G401 (cell line): ENCODE results near the gene MYDGF. TPM values are rescaled to one million over a fixed set of nuclear protein-coding genes. Genes with fewer than 3 reads are reported as not detected.

Experiments
- DNase-seq: peaks from one replicate; pipeline ENCODE4 v3.0.0-alpha.2; 2015; ENCODE audit warnings: low spot score
- in situ Hi-C: cut with HindIII; loops from 2 replicates; pipeline ENCODE4 v1.10.0; 2016; ENCODE audit warnings: low sequenced_read_pairs, mixed read lengths
- total RNA-seq: library from RNA; depleted of rRNA; stranded (reverse); fragments of >200 nt; shearing (Covaris generic); gene quantifications from 2 replicates; pipeline ENCODE4 v1.2.3, GENCODE V29; 2014

The MYDGF gene
- total RNA-seq, 1 experiment from 2014 or later = 182 TPM

DNA sequence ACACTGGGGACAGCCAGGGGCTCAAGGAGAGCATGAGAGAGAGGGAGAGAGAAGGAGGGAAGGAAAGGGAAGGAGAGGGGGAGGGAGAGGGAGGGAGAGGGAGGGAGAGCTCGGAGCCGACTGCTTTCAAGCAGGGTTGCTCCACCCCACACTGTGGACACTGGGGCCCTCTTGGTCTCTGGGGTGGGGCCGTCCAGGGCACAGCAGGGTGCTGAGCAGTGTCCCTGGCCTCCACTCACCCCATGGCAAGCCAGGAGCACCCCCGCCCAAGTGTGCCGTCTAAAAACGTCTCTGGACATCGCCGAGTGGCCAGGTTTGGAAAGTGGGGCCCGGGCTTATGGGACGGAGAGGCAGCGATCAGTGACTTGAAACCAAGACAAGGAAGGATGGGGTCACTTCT, 32.6 kb upstream of the MYDGF start:
- in situ Hi-C loops = no loop called here

DNA sequence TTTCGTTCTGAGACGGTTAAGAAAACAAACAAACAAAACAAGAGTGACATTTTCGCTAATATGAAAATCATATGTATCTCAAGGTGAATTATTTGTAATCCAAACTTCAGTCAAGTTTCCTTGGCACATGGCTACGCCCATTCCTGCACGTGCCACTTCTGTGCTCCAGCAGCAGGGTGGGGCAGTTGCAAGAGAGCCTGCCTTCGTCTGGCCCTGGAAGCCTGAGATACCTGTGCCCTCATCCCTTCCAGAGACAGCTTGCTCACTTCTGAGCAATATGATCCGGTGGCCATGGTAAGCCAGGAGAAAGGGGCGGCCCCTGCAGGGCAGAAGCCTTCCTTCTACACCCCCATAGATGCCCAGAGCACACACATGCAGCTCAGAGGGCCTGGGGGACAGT, 31.4 kb upstream of the MYDGF start:
- DNase-seq = no peak
- in situ Hi-C loops = no loop called here

More for the DNA sequence above, 32.6 kb upstream of the MYDGF start:
- no peak for DNase-seq

DNA sequence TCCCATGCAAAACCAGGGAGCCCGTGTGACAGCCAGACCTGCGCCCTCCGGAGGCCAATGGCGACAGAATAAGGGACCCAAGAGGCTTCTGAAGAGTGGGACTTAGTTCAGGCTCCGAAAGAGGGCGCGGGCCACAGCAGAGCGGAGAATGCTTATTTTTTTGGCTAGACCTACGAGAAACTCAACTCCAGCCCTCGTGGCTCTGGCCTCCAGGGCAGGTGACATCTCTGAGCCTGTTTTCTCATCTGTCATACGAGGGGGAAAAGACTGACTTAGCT, 30.5 kb upstream of the MYDGF start:
- in situ Hi-C loops = no loop called here
- no peak for DNase-seq

DNA sequence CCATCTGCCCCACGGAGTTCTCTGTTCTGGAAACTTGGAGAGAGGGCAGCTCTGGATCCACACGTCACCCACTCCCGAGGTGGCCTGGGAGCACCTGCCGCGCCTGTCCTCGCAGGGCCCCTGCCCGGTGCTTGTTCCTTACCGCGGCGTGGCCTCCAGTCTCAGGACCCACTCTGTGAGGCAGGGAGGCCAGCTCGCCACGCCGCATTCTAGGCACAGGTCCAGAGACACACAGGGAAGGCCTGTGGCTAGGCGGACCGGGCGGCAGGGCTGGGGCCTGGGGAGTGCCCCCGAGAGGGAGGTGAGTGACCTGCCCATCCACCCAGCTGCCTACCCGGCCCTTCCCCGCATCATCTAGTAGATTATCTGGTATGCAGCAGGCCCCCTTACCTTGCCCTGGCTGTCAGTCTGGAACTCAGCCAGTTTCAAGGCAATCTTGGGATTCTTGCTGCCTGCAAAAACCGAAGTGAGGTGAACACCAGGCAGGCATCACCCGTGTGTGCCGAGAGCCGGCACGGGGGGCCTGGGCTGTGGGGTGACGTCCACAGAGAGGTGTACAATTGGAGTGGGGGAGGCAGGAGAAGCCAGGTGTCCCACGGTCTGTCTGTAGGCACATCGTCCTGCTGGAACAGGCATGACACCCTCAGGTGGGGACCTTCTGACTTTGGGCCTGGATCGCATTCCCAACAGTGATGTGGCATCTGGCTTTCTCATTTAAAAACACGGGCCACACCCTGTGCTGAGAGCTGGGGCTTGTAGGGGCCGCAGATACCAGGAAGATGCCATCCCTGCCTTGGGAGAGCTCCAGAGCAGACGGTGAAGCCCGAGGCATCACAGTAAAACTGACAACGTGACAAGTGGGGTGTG, 29.9 kb upstream of the MYDGF start:
- in situ Hi-C loops = no loop called here
- DNase-seq = no peak

DNA sequence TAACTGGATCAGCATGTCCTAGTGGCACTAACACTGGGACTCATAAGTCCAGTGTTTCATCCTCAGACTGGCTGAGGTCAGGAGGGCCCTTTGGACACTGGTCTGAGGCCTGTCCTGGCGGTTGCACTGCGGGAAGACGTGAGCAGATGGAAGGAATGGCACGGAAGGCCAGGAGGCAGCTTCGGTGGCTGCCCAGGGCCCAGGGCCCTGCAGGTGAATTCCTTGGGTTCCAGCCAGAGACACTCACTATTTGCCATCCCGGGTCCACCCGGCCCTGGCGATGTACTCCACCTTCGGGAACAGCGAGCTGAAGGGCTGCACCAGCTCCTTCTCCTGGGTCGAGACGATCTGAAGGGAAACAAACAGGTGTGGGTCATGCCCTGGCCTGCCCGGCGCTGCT, 27.2 kb upstream of the MYDGF start:
- in situ Hi-C loops = no loop called here

DNA sequence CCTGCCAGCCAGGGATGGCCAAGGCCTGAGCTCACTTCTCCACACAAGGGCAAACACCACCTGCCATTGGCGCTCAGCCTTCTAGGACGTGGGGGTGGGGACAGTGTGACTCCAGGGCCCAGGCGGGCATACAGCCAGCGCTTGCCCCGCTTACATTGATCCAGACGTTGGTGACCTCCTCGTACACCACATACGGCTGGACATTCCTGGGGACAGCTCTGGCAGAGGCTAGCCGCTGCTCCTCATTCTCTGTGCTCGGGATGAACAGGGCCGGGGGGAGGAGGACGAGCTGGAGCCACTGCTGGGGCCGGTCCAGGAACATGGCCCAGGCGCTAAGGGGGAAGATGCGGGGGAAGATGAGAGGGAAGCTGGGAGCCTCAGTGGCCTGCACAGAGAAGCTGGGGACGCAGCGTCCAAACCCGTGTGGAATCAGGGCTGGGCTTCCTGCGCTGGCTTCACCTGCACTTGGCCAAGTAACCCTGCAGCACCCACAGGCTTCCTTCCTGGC, 25.1 kb upstream of the MYDGF start:
- DNase-seq = peak; percentile 66
- in situ Hi-C loops = no loop called here

More for the DNA sequence above, 27.2 kb upstream of the MYDGF start:
- DNase-seq = peak; percentile 90

DNA sequence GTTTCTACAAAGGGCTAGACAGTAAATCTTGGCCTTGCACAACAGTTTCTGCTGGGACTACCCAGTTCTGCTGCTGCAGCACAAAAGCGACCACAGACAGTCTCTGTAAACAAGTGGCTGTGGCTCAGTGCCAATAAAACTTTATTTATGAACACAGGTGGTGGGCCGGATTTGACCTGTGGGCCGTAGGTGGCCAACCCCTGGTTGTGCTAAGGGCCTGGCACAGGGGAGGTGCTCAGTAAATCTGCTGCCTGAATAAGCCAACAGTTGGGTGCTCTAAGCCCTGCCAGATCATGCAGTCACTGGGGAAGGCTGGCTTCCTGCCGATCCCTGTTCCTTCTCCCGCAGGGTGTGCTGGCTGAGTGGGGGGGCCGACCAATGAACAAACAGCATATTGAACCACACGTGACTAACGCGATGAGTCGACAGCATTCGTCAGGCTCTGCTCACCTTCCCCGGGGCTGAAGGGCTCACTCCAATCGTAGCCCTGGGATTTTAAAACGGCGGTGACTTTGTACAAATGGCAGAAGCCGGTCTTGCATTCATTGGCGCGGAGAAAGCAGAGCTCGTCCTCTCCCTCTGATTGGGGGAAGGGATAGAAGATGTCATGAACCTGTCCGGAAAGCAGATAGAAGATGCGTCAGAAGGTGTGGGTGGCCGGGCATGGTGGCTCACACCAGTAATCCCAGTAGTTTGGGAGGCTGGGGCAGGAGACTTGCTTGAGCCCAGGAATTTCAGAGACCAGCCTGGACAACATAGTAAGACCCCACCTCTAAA, 24.3 kb upstream of the MYDGF start:
- DNase-seq = peak; percentile 97

DNA sequence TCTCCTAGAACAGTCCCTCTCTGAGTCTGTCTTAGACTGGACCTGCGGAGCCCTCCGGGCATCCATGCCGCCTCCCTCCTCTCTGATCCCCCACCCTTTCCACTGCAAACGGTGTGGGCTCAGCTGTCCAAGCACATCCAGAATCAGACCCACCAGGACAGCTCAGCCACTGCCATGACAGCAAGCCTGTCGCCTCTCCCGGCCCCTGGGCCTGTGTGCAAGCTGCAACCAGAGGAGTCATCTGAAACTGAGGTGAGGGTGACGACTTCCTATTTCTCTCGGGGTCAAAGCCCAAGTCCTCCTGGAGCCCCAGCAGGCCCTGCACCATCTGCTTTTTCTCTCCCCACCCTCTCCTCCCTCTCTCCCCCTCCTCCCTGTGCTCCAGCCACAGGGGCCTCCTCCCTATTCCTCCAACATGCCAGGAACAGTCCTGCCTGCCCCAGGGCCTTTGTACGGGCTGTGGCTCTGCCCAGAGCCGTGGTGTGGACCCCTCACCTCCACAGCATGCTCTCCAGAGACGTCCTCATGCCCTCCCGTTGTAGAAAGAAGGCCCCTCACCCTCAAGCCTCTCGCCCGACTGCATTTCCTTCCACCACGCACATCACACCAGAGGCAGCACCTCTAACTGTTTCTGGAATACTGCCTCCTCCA, 23.5 kb upstream of the MYDGF start:
- in situ Hi-C loops = no loop called here
- no peak for DNase-seq

More for the DNA sequence above, 24.3 kb upstream of the MYDGF start:
- in situ Hi-C loops = no loop called here

DNA sequence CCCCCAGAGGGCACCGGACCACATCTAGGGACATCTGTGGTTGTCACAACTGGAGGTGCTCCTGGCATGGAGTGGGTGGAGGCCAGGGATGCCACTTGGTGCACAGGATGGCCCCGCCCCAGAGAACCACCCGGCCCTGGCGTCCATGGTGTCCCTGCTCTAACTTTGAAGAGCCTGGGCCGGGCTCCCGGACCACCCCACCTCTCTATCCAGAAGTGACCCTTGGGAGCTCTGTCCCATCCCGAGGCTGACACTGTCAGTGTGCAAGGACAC, 22.9 kb upstream of the MYDGF start:
- DNase-seq = no peak
- in situ Hi-C loops = no loop called here

DNA sequence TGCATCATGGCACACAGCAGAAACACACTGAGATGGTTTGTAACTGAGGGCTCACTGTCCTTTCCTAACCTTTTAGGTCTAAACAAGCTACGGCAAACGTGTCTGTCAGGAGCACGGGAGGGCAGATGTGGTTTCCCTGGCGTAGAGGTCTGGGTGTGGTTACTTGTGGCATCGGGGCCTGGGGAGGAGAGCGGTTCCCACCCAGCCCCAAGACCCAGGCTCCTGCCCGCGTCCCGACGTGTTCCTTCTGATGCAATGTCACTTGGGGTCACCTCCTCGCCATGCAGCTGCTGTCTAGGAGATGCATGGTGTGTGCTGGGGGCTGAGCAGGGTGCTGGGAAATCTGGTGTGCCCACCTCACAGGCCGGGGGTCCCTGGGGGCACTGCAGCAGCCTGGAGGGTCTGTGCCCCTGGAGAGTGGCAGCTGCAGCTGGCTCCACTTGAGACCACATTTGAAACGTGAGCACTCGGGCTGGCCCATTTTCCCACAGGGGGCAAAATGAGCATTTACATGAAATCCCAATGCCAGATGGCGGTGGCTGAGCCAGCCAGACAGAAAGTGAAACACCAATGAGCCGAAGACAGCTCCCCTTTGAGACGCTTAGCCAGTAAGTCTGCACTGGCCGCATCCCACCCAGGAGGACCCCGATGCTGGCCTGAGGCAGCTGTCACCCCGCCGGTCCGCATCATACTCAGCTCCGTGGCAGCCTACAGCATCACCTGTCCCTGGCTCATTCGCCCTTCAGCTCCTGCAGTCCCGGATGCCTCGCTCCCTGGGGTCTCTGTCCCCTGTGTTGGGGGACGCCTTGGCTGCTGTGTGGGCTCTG, 22.3 kb upstream of the MYDGF start:
- peak; percentile 44 for DNase-seq
- in situ Hi-C loops = no loop called here

DNA sequence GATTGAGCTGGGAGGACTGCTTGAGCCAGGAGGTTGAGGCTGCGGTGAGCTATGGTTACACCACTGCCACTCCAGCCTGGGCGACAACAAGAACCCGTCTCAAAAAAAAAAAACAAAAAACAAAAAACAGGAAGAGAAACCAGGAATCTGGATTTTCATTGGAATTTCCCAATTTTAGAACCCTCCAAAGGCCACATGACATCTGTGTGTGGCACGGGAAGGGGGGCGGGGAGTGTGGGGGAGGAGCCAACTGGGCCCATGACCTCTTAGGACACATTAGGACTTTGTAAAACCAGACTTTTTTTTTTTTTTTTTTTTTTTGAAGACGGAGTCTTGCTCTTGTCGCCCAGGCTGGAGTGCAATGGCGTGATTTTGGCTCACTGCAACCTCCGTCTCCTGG, 21.2 kb upstream of the MYDGF start:
- in situ Hi-C loops = no loop called here
- no peak for DNase-seq

DNA sequence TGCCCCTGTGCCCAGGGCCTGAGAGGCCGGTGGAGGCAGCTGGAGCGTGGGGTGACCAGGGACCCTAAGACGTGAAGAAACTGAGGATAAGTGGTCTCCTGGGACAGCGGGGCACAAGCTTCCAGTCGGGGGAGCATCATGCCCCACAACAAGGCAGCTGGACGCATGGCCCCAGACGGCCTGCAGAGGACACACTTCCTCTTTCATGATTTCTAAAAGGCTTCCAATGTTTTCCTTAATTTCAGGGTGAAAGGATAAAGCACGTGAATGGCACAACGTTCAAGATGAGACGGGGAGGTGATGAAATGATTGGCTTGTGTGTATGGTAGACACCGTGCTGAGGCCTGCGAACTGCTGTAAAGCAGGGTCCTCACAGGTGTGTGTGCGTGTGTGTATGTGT, 20.2 kb upstream of the MYDGF start:
- no peak for DNase-seq
- in situ Hi-C loops = no loop called here

DNA sequence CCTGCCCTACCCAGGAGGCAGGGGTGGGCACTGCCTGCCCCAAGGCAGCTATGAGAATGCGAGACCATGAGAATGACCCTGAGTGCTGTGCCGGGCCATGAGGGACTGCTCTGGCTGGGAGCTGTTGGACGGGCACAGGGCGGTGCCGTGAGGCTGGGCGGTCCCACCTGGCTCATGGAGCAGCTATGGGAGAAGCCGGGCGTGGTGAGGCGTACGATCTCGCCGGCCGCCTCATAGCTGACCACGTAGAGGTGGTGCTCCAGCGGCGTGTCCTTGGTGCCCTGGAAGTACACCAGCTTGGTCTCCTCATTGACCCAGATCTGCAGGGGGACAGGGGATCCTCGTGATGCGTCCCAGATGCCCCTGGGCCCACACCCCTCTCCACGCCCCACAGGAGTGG, 19.3 kb upstream of the MYDGF start:
- no peak for DNase-seq
- in situ Hi-C loops = no loop called here

DNA sequence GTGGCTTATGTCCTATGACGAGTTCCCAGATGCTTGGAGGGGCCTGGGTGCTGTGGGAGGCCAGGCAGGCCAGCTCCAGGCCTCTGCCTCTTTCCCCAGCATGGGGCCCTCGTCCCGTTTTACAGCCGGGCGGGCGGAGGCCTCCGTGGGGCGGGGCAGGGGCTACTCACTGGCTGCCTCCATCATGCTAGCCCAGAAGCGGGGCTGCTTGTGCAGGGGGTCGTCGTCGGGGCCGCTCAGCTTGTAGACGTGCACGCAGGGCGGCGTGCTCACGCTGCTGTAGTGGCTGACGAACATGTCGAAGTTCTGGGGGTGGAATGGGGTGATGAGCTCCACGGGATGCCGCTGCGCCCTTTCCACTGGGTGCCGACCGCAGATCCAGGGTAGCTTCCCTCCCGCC, 18.4 kb upstream of the MYDGF start:
- in situ Hi-C loops = no loop called here
- DNase-seq = no peak

DNA sequence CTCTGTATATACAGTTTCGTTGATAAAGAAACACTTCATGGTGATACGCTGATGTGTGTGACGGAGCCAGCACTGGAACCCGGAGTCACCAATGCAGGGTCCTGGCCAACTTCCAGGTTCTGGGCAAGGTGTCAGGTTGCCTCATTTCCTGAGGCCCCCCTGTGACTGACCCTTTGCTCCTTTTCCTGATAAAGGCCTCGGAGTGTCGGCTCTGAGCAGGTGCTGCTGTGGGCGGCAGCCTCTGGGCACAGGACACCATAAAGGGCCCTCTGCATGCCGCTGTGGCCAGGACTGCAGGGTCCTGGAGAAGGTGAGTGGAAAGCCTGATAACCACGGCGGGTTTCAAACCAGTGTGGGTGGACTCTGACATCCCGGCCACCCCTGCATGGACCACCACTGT, 17.3 kb upstream of the MYDGF start:
- no peak for DNase-seq
- in situ Hi-C loops = no loop called here

DNA sequence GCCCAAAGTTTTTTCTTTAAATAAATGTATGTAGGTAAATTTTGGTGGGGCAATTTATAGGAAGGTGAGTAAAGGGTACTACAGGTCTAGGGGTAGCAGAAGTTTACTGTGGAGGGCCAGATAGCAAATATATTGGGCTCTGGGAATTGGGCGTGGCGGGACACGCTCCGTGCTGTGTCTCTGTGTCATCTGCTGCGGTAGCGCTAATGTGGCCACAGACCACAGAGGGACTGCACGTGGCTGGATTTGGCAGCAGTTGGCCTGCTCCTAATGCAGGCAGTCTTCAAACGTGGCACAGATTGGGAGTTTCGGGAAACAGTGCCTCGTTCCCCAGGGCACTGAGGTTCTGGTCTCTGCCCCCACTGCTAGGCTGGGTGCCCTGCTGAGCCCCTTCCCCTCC, 16.6 kb upstream of the MYDGF start:
- in situ Hi-C loops = no loop called here

DNA sequence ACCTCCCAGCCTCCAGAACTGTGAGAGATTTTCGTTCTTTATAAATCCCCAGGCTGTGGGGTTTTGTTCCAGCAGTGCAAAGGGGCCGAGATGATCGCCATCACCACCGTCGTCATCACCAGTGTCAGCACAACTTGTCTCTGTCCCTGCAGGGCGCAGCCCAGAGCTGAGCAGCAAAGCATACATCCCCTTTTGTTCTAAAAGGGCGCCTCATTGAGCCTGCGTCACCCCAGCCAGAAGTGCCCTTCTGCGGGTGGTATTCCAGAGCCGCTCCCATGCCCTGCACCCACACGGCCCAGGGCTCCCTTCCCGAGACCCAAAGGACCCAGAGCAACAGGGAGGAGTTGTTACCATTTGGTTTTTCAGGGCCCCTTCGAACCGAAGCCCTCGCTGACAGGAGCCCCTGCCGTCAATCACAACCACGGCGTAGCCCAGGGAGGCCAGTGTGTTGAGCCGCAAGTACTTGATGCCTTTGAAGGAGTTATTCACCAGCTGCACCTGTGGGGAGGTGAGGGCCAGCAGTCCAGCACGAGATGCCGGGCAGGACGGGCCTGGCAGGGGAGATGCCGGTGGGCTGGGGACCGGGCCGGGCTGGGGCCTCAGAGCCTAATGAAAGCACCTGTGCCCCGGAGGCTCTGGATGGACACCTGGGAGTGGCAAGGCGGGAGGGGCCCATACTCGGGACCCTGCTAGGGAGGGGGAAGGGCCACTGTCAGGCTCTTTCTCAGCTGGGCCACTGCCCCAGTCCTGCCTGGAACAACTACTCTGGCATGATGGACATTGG, 14.4 kb upstream of the MYDGF start:
- DNase-seq = no peak
- in situ Hi-C loops = no loop called here

More for the DNA sequence above, 16.6 kb upstream of the MYDGF start:
- no peak for DNase-seq

DNA sequence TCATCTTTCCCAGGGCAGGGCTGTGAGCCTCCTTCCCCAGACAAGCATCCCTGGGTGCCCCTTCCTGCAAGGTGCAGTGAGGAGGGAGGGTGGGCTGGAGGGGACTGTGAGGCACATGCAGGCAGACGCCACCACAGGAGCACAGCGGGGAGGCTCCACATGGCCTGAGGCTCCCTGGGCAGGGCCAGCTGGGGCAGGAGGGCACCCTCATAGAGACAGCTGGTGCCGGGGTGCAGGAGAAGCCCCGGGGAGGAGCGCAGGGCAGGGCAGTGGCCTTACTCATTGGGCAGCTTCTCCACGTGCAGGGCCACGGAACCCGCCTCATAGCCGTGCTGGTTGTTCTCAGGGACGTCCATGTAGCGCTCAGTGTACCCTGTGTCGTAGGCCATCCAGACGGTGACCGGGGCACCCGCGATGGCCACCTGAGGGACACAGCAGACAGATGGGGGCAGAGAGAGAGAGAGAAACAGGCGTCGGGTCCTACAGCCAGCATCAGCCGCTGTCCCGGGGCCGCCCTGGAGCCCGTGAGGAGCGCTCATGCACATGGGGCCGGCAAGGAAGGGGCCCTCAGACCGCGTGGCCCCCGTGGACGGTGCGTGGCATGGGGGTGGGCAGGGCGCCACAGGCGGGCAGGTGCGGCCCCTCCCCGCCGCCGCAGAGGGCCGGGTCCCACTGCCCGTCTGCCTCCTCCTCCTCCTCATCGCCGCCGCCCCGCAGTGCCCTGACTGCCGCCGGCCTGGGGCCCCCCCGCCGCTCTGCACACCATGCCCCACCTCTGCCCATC, 12.5 kb upstream of the MYDGF start:
- no peak for DNase-seq
- in situ Hi-C loops = no loop called here
